Upper lobe of left lung (tissue), 6 donors: Measurements from ENCODE around the gene TIMM29. TPM values are rescaled to one million over a fixed set of nuclear protein-coding genes. Genes with fewer than 3 reads are reported as not detected.

Experiments
- ATAC-seq, 2 donors: fragments of 200-7000 bp; cut with Tn5 transposase; one replicate each; pipeline ENCODE4 v1.9.1; 2022; ENCODE audit warnings: mild to moderate bottlenecking in 2 of 2, moderate library complexity in 2 of 2; ENCODE audit not compliant: low FRiP score in 2 of 2
- DNase-seq, 2 donors: peaks; one replicate each; pipeline ENCODE4 v3.0.0-alpha.2; 2019 to 2020
- H3K27ac ChIP-seq, 4 donors: fragments of 200-600 bp; sonication (generic); one replicate each; pipeline ENCODE4 v1.5.1; 2016 to 2019
- H3K27me3 ChIP-seq, 4 donors: fragments of 200-600 bp; sonication (generic); one replicate each; pipeline ENCODE4 v1.5.1; 2017 to 2019
- H3K36me3 ChIP-seq, 4 donors: fragments of 200-600 bp; sonication (generic); one replicate each; pipeline ENCODE4 v1.5.1; 2016 to 2019
- H3K4me1 ChIP-seq, 4 donors: fragments of 200-600 bp; sonication (generic); one replicate each; pipeline ENCODE4 v1.5.1; 2018 to 2019
- H3K4me3 ChIP-seq, 4 donors: fragments of 200-600 bp; sonication (generic); one replicate each; pipeline ENCODE4 v1.5.1; 2017 to 2019; ENCODE audit warnings: mild to moderate bottlenecking in 2 of 4, moderate library complexity in 1 of 4
- H3K9me3 ChIP-seq, 4 donors: fragments of 200-600 bp; sonication (generic); one replicate each; pipeline ENCODE4 v1.5.1; 2018 to 2019
- EP300 ChIP-seq, 4 donors: sonication (generic); formaldehyde crosslinking; IDR thresholded peaks; one replicate each; pipeline ENCODE4 v1.5.1; 2017; ENCODE audit warnings: antibody characterized with exemption in 4 of 4, control low read depth in 2 of 4
- POLR2A ChIP-seq, 4 donors: fragments of 450-650 bp; IDR thresholded peaks; one replicate each; pipeline ENCODE4 v1.5.1; 2016 to 2017; ENCODE audit warnings: antibody characterized with exemption in 4 of 4, mild to moderate bottlenecking in 2 of 4
- POLR2AphosphoS5 ChIP-seq, 2 donors: sonication (generic); formaldehyde crosslinking; IDR thresholded peaks; one replicate each; pipeline ENCODE4 v1.5.1; 2017; ENCODE audit warnings: antibody characterized with exemption in 2 of 2
- WGBS, 2 donors: methylation state at CpG; one replicate each; pipeline ENCODE4 v1.1.5; 2017 to 2018; 5-methylcytosine and 5-hydroxymethylcytosine counted together
- total RNA-seq, 6 donors: library from RNA; depleted of rRNA in 4 of 6; stranded (reverse); fragments of >200 nt in 4 of 6; gene quantifications; one replicate each; pipeline versions ENCODE4 v1.1.0 to v1.2.1, GENCODE V29; 2016 to 2021
- donor health status: DM: no; HTN: no; CAD: no; lungs with moderate emphysema.
- donor health status: DM: no; HTN: yes; CAD: no; lungs with severe emphysema.

TIMM29 gene
- total RNA-seq, 6 donors from 2014 or later: 20.2 to 46.1 (median 32.7) TPM

- Histone ChIP-seq H3K27ac (peak overlapping the region; percentile 64 to 76 (median 74)), H3K27me3 (no peaks in the 10 kb centered on the region), H3K4me1 (peaks cover 22 to 36% (median 27%) of the 10 kb centered on the region in 4 donors), H3K4me3 (peak overlapping the region in 1 of 4 donors; percentile 25), H3K9me3 (no peaks in the 10 kb centered on the region), H3K36me3 (peaks cover 0 to 4% (median 0%) of the 10 kb centered on the region in 4 donors)
- 66 to 73% methylated on average over 19 of the region's 19 CpGs for WGBS, 2 donors
- ATAC-seq: peak; percentile 41 to 74
- no peak for TF ChIP-seq POLR2AphosphoS5 (IDR thresholded peaks at IDR 0.05)
- DNase-seq: peak in 1 of 2 donors; percentile 36
These were observed 47.7 kb downstream of the TIMM29 start for GRCh38 chr19:10976131-10976892.

GRCh38 chr19:10977742-10978092, 49.1 kb downstream of the TIMM29 start:
- Histone ChIP-seq H3K36me3 (peaks cover 0 to 4% (median 0%) of the 10 kb centered on the region in 4 donors), H3K27me3 (no peaks in the 10 kb centered on the region), H3K4me3 (no peak overlapping the region), H3K4me1 (peaks cover 22 to 33% (median 27%) of the 10 kb centered on the region in 4 donors), H3K9me3 (no peaks in the 10 kb centered on the region), H3K27ac (no peak overlapping the region)
- no peak for DNase-seq
- ATAC-seq: no peak
- TF ChIP-seq POLR2A (IDR thresholded peaks at IDR 0.05) (no peak), EP300 (IDR thresholded peaks at IDR 0.05) (no peak)
- 70 to 93% methylated on average over 4 to 5 of the region's 5 CpGs for WGBS, 2 donors

Other genes starting within 250 kb of the TIMM29 start
- 10 to 100 TPM; 11.0 to 85.9 (median 32.5) TPM for gene QTRT1, start 227.4 kb upstream of the TIMM29 start, total RNA-seq
- gene DNM2, start 210.7 kb upstream of the TIMM29 start, total RNA-seq: 100 to 1,000 TPM; 238 to 744 (median 318) TPM
- 10 to 100 TPM; 11.3 to 40.7 (median 25.1) TPM for gene TMED1, start 92.6 kb upstream of the TIMM29 start, total RNA-seq
- gene C19orf38, start 80.4 kb upstream of the TIMM29 start, total RNA-seq: 10 to 100 TPM in 2 of 6 donors, 1 to 10 TPM in 4; 2.8 to 26.2 (median 6.8) TPM
- gene CARM1, start 57.3 kb upstream of the TIMM29 start, total RNA-seq: 10 to 100 TPM; 19.0 to 30.6 (median 25.3) TPM
- gene YIPF2, start 172 bp upstream of the TIMM29 start, total RNA-seq: 10 to 100 TPM; 18.9 to 56.6 (median 49.5) TPM
- 100 to 1,000 TPM in 3 of 6 donors, 10 to 100 TPM in 3; 82.8 to 245 (median 108) TPM for gene SMARCA4, start 32.2 kb downstream of the TIMM29 start, total RNA-seq
- gene LDLR, start 160.7 kb downstream of the TIMM29 start, total RNA-seq: 100 to 1,000 TPM; 204 to 493 (median 234) TPM
- gene SPC24, start 227.0 kb downstream of the TIMM29 start, total RNA-seq: 10 to 100 TPM in 1 of 6 donors, 1 to 10 TPM in 4, not detected in 1; 1.4 to 13.3 (median 2.1) TPM